ENCODE results near the gene CCDC192.

- TF ChIP-seq CTCF (IDR thresholded peaks at IDR 0.05; ENCODE audit: poor library complexity, severe bottlenecking) (no peak), EZH2 (IDR thresholded peaks at IDR 0.05; ENCODE audit: borderline replicate concordance, insufficient read depth, low read length, poor library complexity, severe bottlenecking) (no peak), EP300 (conservative IDR thresholded peaks at IDR 0.05; ENCODE audit: poor library complexity, severe bottlenecking) (no peak), POLR2AphosphoS5 (IDR thresholded peaks at IDR 0.05) (no peak), RAD21 (conservative IDR thresholded peaks at IDR 0.05) (no peak), MXI1 (conservative IDR thresholded peaks at IDR 0.05; ENCODE audit: poor library complexity, severe bottlenecking) (no peak)
Observed at GRCh38 chr5:127664093-127664492, 39.1 kb upstream of the CCDC192 start.

Data from neural cell (in vitro differentiated cells).